Left kidney (tissue), 2 donors: ENCODE data around the gene KCNK10. TPM values are rescaled to one million over a fixed set of nuclear protein-coding genes. Genes with fewer than 3 reads are reported as not detected.

Experiments
- DNase-seq: peaks from one replicate; pipeline ENCODE4 v3.0.0-alpha.2; 2013
- polyA plus RNA-seq: library from polyadenylated mRNA; unstranded; fragments of 120-200 nt; gene quantifications from one replicate; pipeline ENCODE4 v1.2.1, GENCODE V29; 2013; ENCODE audit not compliant: insufficient read length

Gene KCNK10
- polyA plus RNA-seq, 1 donor: 0.27 TPM

DNA sequence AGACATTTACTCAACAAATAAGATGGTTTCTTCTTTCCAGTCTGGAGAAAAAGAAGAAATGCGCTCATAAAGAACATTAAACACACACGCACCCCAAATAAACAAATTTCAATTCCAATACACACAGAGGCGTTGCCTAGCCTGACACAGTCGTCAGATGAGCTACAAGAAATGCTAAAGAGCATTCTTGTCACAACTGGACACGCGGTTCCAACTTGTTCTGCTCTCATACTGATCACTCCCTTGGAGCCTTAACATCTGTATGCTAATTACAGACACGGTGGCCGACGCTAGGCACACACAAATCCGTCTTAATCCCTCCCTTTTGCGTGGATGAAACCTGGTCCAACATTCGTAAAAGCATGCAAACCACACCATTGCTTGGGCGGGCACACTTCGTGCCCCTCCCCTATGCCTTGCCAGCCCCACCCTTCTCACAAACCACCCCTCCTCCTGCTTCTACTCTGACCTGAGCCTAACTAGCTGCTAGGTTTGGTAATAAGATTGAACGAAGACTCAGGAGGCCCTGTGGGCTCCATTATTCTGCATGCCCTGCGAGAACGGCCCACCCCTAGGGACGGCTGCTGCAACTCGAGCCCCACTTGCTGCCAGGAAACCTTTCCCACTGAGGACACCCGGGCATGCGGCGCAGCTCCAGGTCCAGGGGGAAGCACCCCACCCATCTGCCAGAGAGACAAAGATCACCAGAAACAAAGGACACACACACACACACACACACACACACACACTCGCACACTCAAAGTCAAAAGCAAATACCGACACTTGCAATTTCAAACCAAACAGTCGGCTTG is 1.2 kb downstream of the KCNK10 start:
- no peak for DNase-seq

- no peak for DNase-seq
Measured at GRCh38 chr14:88318406-88318805, 4.7 kb downstream of the KCNK10 start.

DNA sequence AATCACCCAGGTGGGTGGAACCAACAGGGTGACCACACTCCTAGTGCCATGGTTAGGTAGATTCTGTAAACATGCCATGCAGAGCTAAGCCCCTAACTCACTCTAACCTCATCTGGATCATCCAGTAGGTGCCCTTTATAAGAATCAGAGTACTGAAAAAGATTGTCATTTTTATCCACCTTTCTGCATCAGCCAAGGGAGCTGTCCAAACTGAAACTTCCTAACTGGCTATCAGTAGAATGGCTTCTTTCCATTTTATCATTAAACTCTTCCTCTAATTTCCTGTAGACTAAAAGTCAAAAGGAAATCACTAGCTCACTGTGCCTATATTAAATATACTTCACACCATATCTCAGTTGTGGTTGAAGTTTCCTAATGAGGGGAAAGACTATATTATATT is 6.5 kb downstream of the KCNK10 start:
- DNase-seq: no peak

DNA sequence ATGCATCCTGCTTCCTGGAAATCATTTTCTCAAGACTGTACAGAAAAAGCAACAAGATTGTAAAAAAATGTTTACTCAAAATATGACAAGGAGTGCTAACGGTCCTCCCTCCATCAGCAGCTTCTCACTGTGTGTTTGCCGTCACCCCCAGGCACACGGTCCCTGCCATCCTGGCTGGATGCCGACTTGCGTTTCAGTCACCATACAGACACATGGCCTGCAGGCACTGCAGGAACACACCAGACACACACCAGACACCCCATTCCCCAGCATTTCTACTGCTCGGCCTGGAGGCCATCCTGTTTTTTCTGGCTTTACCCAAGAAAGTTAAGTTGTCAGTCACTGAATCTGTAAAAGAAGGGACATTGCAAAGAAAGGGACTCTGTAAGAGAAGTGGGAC is 10.8 kb downstream of the KCNK10 start:
- DNase-seq: no peak

DNA sequence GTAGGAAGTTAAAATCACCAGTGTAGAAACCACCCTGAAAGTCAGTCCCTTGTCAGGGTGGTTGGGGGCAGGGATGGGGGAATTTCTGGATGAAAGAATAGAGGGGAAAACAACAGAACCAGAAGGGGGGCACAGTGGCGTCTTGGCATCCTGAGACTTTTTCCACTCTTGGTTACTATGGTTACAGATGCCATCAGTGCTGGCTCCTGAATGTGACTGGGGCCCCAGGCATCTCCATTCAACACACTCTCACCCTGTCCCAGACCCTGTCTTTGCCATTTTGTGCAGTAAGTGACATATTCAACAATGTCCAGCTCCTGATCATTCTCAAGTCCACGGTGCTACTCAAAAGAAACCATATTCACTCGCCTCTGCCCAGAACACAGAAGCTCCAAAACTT is 11.3 kb downstream of the KCNK10 start:
- no peak for DNase-seq

DNA sequence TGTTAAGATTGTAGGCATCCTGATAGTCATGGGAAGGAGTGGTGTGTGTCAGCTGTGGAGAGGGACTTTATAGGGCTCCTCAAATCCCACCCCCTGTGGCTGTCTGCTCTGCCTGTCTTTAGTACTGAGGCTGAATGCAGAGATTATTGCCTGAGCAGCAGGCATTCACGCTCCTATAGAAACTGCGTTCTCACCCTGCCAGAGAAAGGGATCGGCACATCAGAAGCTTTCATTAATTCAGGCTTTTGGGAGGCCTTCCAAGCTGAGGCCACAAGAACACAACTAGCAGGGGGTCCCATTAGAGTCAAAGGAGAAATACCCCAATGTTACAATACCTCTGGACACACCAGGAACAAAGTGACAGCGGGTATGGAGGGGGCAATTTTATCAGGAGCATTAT is 12.6 kb downstream of the KCNK10 start:
- no peak for DNase-seq

GRCh38 chr14:88310021-88310420 is 13.0 kb downstream of the KCNK10 start:
- DNase-seq: no peak

GRCh38 chr14:88305528-88306322 is 17.3 kb downstream of the KCNK10 start:
- no peak for DNase-seq

DNA sequence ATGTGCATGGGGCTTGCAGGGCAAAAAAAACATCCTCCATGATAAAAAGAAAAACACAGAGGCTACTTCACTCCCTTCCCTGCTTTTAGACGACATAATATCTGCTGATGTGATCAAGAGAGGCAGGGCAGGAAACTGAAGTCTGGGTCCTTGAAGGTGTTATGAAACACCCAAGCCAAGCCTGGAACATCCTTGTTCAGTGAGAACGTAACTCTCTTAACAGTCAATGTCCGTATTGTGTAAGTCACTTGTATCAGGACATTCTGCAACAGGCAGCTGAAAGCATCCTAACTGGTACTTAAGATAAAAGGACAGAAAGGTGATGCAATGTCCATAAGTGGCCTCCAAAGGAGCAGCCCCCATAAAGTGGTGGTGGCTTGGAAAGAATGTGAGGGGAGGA is 20.0 kb downstream of the KCNK10 start:
- no peak for DNase-seq

DNA sequence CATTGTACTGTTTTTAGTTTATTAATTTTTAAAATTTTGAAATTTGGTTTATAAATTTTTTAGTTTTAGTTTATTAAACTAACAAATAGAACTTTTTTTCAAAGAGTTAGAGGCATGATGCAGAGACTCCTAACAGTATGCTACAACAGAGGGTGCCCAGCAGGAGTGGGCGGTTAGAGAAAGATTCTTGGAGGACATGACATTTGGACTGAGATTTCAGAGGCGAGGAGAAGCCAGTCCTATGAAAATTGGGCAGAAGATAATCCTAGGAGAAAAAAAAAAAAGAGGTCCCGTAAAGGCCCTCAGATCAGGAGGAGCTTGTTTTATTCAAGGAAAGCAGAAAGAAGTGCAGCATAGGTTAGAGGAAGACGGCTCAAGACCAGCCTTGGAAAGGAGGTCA is 21.7 kb downstream of the KCNK10 start:
- DNase-seq: no peak

DNA sequence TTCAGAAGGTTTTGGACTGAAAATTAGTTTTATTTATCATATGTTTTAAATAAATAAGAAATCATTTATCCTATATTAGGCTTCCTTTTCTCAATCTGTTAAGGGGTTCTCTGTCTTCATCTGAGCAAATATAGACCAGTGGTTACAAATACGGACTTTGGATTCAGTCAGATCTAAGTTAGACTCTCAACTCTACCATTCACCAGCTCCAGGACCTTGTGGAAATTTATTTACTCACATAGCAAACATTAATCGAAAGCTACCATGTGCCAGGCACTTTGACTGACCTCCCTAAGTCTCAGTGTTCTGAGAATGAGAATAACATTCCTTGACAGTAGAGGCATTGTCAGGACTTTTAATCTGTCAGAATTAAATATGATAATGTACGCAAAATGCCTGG is 22.3 kb downstream of the KCNK10 start:
- DNase-seq: no peak

- no peak for DNase-seq
Measured at GRCh38 chr14:88299865-88300530, 23.1 kb downstream of the KCNK10 start.

DNA sequence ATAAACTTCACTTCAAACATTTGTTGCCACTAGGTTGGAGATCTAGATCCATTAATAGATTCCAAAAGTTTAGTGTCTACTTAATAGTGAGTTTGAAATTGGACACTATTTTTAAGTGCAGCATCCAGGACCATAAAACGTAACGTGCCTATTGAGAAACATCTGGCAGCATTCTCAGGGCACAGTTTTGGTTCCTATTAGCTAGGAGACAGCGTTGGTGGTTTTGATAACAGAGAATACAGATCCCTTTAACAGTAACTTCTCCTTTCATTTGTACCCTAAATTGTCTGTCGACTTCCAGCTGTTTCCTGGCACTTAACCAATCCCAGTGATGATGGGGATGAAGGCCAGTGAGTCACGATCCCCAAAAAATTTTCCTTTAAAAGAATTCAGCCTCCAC is 25.8 kb downstream of the KCNK10 start:
- no peak for DNase-seq

- no peak for DNase-seq
Measured at GRCh38 chr14:88296351-88296750, 26.7 kb downstream of the KCNK10 start.

DNA sequence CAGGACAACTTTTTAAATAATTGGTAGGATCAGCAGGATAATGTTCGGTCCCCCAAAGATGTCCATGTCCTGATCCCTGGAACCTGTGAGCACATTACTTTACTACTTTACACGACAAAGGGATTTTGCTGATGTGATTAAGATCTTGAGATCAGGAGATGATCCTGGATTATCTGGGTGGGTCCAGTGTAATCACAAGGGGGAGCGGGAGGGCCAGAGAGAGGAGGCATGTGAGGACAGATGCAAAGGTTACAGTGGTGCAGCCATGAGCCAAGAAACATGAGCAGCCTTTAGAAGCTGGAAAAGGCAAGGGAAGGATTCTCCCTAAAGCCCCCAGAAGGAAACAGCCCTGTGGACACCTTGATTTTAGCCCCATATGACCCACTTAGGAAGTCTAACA is 33.1 kb downstream of the KCNK10 start:
- no peak for DNase-seq

GRCh38 chr14:88289234-88289633 is 33.8 kb downstream of the KCNK10 start:
- no peak for DNase-seq

DNA sequence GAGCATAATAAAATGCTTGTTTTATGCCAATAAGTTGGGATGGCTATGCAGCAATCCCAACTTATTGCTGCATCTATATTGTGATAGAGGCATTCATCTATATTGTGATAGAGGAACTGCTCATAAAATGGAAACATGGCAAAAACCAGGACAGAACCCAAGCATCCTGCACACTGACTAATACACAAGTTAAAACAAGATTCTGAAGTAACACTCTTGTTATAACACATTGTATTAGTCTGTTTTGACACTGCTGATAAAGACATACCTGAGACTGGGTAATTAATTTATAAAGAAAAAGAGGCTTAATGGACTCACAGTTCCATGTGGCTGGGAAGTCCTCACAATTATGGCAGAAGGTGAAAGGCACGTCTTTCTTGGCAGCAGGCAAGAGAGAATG is 36.8 kb downstream of the KCNK10 start:
- DNase-seq: no peak

GRCh38 chr14:88281447-88281846 is 41.6 kb downstream of the KCNK10 start:
- DNase-seq: no peak

- DNase-seq: no peak
Measured at GRCh38 chr14:88276923-88277596, 46.0 kb downstream of the KCNK10 start.

DNA sequence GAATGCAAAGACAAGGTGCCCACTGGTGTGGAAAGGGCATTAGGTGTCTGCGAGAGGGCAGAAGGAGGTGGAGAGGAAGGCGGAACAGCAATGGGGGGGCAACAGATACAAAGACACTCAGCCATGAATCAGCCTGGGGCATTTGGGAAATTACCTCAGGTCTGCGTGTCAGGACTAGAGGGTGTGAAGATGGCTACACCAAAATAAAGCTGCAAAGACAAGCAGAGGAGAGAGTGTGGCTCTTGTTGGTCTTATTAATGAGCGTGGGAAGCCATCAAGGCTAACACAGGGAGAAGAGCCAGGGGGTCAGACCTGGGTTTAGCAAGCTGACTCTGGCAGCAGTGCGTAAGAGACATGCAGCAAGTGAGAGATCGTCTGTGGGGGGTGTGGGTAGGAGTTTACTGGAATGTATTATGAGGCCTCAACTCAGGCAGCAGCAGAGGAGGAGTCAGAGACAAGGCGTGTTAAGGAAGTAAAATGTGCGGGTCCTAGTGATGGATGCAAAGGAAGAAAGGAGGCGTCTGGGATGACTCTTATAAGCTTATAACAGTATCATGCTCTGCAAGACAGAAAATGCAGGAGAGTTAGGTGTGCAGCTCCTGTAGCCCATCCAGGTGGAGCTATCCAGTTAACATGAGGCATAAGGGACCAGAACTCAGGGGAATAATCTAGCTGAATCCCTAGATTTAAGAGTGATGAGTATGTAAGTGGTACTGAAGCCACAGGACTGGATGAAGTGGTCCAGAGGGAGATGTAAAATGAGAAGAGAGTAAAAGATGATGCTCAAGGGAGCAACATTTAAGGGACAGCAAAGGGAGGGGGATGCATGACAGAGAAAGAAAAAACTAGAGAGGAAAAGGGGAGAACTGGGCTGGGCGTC is 50.4 kb downstream of the KCNK10 start:
- no peak for DNase-seq

- DNase-seq: no peak
Measured at GRCh38 chr14:88271205-88271604, 51.9 kb downstream of the KCNK10 start.
